ENCODE data around the gene ALPK3.

GRCh38 chr15:84922530-84922929 is 105.4 kb downstream of the ALPK3 start:
- TF ChIP-seq CTCF (optimal IDR thresholded peaks at IDR 0.05 in 1 of 3, IDR thresholded peaks at IDR 0.05 in 1 of 3, conservative IDR thresholded peaks at IDR 0.05 in 1 of 3; ENCODE audit: extremely low read depth in 1 of 3, insufficient read depth in 2 of 3, low read length in 3 of 3) (no peak), EZH2 (IDR thresholded peaks at IDR 0.05; ENCODE audit: low read length) (no peak)
